GM21576 (cell line): Measurements from ENCODE around the gene NEUROG1.
A peak's percentile ranks its signal among the peaks of the same experiment; 100 is the strongest.

Experiments
- ATAC-seq: cut with Tn5 transposase; IDR thresholded peaks from one replicate; pipeline ENCODE4 v1.9.1; 2021; ENCODE audit warnings: mild to moderate bottlenecking, moderate library complexity; ENCODE audit not compliant: unreplicated experiment

NEUROG1 gene

DNA sequence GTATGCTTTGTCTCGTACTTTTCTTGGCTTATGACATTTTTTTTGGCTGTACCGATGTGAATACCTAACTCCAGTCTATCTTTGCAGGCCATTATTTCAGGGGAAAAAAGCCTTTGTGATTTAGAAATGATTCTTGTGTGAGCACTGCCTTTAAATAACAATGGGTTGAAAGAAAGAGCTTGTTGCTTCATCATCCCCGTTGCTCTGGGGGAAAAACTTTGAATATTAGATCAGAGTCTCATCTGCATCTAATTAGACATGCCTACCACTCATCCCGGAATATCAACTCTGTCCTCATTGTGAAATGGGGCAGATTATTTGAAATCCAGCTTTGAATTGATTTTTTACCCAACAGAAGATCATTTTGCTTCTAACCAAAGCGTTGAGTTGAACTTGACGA is 29.5 kb upstream of the NEUROG1 start:
- no peak for ATAC-seq

GRCh38 chr5:135564331-135564730 is 28.6 kb upstream of the NEUROG1 start:
- no peak for ATAC-seq

DNA sequence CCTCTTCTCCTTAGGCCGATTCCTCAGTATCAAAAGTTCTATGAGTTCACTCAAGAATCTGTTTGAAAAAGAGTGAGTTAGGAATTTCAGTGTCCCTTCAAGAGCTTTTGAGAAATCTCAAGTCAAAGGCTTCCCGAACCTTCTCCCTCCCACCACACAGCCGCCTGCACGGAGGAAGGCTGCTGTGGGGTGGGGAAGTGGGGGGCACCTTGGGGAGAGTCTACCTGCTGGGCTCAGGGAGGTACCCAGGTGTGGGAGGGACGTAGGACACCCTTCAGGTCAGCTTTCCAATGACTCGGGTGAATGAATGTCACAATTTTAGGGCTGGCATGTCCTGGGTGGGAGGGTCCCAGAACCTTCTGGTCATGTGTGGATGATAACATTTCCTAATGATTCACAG is 25.5 kb upstream of the NEUROG1 start:
- ATAC-seq: no peak

GRCh38 chr5:135560858-135561257 is 25.1 kb upstream of the NEUROG1 start:
- ATAC-seq: peak; percentile 92

GRCh38 chr5:135559354-135559753 is 23.6 kb upstream of the NEUROG1 start:
- ATAC-seq: no peak

GRCh38 chr5:135557076-135557838 is 21.5 kb upstream of the NEUROG1 start:
- no peak for ATAC-seq

DNA sequence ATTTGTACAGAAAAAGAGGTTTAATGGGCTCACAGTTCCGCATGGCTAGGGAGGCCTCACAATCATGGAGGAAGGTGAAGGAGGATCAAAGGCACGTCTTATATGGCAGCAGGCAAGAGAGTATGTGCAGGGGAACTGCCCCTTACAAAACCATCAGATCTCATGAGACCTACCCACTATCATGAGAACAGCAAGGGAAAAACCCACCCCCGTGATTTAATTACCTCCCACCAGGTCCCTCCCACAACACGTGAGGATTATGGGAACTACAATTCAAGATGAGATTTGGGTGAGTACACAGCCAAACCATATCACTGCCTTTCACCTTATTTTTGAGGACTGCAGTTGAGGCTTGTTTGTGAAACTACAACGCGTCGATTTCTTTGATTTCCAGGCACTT is 20.9 kb upstream of the NEUROG1 start:
- ATAC-seq: no peak

- no peak for ATAC-seq
These were observed 19.8 kb upstream of the NEUROG1 start for GRCh38 chr5:135555530-135555929.

- no peak for ATAC-seq
These were observed 18.1 kb upstream of the NEUROG1 start for GRCh38 chr5:135553688-135554462.

DNA sequence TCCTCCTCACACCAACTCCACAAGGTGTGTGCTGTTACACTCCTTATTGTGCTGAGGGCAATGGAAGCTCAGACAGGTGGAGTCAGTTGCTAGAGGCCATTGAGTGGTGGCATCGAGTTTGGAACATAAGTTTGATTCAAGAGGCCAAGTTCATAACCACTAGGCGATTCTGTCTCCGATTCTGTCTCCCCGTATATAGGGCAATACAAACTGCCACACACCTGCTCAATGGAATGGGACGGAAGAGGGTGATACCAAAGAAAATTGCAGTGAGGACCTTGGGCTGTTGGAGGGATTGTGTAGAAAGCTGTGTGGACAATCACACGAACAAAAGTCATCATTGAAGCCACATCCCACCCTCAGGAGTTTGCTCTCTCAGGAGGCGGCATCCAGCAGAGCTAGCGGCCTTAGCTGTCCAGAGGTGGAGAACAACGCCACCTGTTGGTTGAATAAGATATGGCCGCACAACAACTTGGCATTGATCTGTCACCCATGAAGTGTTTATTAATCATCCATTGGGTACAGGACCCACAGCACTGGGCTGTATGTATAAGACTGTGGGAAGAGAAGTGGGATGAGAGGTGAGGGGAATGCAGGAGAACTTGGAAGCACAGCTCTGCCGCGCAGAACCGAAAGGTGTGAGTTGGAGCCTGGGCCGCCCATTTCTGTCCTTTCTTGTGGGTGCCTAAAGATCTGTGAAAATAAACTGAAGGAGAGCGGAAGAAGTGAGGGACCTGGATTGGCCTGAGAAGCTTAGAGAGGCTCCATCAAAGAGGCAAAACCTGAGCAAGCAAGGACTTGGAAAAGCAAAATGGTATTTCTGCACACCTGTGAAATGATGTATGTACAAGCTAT is 16.1 kb upstream of the NEUROG1 start:
- peak; percentile 67 for ATAC-seq

DNA sequence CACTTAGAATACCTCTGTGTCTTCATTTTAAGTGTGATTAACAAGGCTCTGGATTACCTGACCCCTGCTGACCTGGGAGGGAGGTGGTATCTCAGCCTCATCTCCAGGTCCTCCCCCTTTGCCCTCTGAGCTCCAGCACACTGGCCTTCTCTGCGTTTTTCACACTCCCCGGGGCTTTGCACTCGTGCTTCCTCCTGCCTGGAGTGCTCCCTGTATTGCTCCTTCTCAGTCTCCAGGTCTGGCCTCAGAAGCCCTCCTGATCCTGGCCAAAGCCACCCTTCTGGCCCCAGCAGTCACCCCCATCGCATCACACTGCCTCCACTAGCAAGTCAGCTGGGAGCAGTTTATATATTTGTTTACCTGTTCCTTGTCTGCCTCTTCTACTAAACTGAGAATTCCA is 13.6 kb upstream of the NEUROG1 start:
- ATAC-seq: no peak

- no peak for ATAC-seq
These were observed 12.0 kb upstream of the NEUROG1 start for GRCh38 chr5:135547590-135548254.

GRCh38 chr5:135546912-135547311 is 11.1 kb upstream of the NEUROG1 start:
- ATAC-seq: no peak

GRCh38 chr5:135546101-135546500 is 10.3 kb upstream of the NEUROG1 start:
- no peak for ATAC-seq

DNA sequence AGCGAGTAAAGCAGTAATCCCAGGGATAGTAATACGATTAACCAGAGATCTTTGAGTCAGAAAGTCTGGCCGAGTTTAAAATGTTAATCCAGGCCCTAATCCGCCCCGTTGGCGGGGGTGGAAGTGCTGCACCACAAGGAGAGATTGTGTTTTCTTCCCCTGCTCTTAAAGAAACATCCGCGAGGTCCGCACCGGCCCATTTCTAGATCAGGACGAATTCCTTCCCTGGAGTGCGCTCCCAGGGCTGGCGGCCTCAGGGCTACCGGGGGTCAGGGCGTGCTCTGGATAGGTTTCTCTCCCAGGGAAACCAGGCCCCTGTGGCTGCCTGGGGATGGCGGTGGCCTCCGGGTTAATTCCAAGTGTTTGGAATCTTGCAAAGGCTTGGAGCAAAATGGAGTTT is 9.3 kb upstream of the NEUROG1 start:
- ATAC-seq: no peak

DNA sequence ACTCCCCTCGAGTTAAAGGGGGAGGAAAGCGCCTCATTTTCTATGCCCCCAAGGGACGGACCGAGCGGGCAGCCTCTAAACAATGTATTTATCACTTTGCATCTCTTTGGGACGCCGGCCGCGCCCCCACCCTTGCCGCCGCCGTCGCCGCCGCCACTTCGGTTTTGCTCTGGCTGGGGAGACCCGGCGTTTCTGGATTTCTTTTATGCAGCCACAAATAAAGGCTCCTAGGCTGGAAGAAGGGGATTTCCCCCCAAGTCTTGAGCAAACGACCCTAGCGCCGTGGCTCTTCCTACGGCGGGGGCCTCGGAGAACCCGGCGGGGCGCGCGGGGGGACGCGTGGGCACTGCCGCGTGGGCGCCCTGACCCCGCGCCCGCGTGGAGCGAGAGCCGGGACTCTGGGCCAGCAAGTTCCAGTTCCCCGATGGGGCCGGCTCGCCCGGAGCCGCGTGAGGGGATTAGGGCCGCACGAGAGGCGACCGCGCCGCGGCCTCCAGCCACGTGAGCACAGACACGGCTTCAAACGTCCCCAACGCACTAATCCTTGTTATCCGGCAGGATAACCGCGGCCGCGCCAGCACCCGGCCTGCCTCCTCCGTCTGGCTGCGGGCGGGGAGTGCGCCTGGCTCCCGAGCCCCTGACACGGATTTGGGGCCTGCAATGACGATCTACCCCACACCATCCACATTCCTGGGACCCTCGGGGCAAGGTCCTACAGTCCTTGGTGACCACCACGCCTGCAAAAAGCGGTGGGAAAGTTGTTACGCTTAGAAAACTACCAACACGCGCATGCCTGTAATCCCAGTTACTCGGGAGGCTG is 7.9 kb upstream of the NEUROG1 start:
- ATAC-seq: peak; percentile 6

GRCh38 chr5:135543001-135543484 is 7.3 kb upstream of the NEUROG1 start:
- ATAC-seq: no peak

DNA sequence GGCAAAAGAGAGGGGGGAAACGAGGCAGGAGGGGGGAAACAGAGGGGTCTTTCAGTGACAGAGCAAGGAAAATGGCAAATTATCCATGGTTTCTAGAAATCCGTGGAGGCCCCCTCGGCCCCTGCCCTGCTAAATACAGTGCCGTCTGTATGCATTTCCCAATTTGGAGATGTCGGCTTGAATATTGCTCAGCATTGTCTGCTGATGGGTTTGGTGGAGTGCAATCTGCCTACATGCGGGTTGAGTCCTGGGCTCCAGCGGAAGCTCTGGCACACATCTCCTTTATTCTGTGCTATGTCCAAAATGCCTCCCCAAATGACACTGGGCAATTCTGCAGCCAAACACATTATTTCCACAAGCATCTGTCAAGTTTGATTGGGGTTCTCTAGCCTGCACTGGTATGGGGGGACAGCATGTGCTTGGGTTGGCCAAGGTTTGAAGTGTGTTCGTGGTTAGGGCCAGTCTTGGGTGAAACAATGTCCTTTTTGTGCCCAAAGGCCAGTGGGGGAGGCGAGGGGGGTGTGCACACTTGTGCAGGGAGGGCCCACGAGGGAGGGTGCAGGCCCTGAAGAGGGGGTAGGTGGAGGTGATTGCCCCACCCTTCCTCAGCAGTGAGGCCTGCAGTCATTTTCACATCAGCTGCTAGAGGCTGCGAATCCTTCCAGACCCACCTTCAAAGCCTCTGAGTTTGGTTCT is 6.2 kb upstream of the NEUROG1 start:
- ATAC-seq: no peak

DNA sequence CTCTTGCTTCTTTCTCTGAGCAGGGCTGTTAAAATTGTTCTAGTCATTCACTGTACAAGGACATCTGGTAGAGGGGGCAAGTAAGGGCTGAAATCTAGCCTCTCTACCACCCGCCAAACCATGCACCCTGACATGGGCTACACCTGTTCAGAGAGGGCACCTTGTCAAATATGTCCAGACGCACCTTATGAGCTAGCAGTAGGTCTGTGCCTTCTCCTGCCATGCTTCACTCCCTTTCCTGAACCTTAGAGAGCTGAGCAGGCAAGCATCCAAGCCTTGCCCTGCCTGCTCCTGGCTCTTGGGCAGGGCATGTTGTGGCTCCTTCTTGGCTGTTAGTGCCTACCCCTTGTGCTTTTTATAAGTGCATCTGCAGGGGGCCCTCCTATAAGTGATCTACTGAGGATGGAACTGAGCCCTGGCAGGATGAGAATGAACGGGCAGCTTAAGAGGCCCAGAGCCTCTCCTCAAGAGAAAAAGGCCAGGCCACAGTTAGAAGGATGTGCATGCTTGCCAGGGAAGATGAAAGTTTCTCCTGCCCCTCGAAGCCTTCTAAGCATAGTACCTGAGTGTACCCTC is 3.8 kb upstream of the NEUROG1 start:
- ATAC-seq: no peak
